Effector memory CD8-positive, alpha-beta T cell (primary cell): ENCODE data around the gene CORO7.

Experiments
- ATAC-seq: fragments of 150-1000 bp; cut with Tn5 transposase; replicated peaks from 2 replicates; pipeline ENCODE4 v1.10.0; 2021; ENCODE audit warnings: mild to moderate bottlenecking, moderate library complexity
- DNase-seq, 3 experiments: peaks; one replicate each; pipeline ENCODE4 v3.0.0; 2021
- H3K27ac Mint-ChIP-seq, 2 donors: one replicate each; pipeline ENCODE4 v1.8.0; 2022; ENCODE audit warnings: mild to moderate bottlenecking in 2 of 2, mixed read lengths in 2 of 2, moderate library complexity in 2 of 2
- H3K27me3 Mint-ChIP-seq, 2 donors: one replicate each; pipeline ENCODE4 v1.8.0; 2022; ENCODE audit warnings: mixed read lengths in 2 of 2
- H3K36me3 Mint-ChIP-seq: one replicate; pipeline ENCODE4 v1.8.0; 2022; ENCODE audit warnings: mild to moderate bottlenecking, moderate library complexity, mixed read lengths; ENCODE audit not compliant: insufficient read depth
- H3K4me1 Mint-ChIP-seq, 2 donors: one replicate each; pipeline ENCODE4 v1.8.0; 2022; ENCODE audit warnings: low read depth in 2 of 2, mixed read lengths in 2 of 2
- H3K4me3 Mint-ChIP-seq, 2 donors: one replicate each; pipeline ENCODE4 v1.8.0; 2022; ENCODE audit warnings: mild to moderate bottlenecking in 2 of 2, mixed read lengths in 2 of 2, moderate library complexity in 2 of 2
- H3K9me3 Mint-ChIP-seq, 2 donors: one replicate each; pipeline ENCODE4 v1.8.0; 2022; ENCODE audit warnings: mixed read lengths in 2 of 2

Gene CORO7

DNA sequence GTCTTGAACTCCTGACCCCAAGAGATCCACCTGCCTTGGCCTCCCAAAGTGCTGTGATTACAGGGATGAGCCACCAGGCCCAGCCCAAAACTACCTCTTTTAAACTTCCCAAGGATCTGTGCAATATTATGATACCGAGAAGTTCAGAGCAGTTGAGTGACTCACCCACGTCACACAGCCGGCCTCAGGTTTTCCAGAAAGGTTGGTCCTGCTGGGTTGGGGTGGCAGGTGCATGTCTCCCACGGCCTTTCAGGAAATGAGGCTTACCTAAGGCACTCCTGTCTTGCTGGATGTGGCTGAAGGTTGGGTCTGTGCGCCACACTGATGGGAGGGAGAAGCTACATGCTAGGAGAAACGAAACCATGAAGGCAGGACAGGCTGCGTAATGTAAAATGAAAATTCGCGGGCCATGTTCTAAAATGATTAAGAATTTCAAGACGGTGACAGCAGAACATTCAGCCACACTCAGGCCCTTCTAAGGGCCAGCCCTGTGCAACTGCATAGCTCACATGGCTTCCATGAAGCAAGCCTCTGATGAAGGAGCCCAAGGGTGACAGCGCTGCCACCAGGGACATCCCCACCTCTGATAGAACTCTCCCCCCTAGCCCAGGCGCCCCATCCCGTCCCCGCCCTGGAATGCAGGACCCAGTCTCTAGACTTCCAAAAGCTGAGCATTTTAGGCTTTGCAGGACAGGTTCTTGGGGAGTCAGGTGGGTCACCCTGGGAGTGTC, 107.1 kb downstream of the CORO7 start:
- Mint-ChIP-seq H3K36me3 (peaks cover 15% of the 10 kb centered on the region), H3K27me3 (peaks cover 5 to 6% of the 10 kb centered on the region in 2 donors), H3K4me3 (peak overlapping the region; percentile 92 to 95), H3K4me1 (peaks cover 17 to 18% of the 10 kb centered on the region in 2 donors), H3K27ac (peak overlapping the region in 1 of 2 donors; percentile 98), H3K9me3 (no peaks in the 10 kb centered on the region)
- DNase-seq (no peak), ATAC-seq (no peak)

- peaks cover 18% of the 10 kb centered on the region for H3K36me3 Mint-ChIP-seq
- peak; percentile 97 to 98 (median 97) for DNase-seq
- peak overlapping the region; percentile 98 to 99 for H3K27ac Mint-ChIP-seq
- H3K4me1 Mint-ChIP-seq: peaks cover 14 to 18% of the 10 kb centered on the region in 2 donors
- peak; percentile 88 for ATAC-seq
- no peaks in the 10 kb centered on the region for H3K27me3 Mint-ChIP-seq
- peak overlapping the region; percentile 92 to 95 for H3K4me3 Mint-ChIP-seq
- H3K9me3 Mint-ChIP-seq: no peaks in the 10 kb centered on the region
These were observed 109.0 kb downstream of the CORO7 start for GRCh38 chr16:4307215-4308037.

GRCh38 chr16:4306470-4307214, 109.8 kb downstream of the CORO7 start:
- Mint-ChIP-seq H3K4me1 (peaks cover 14 to 18% of the 10 kb centered on the region in 2 donors), H3K9me3 (no peaks in the 10 kb centered on the region), H3K36me3 (peaks cover 18% of the 10 kb centered on the region), H3K27me3 (no peaks in the 10 kb centered on the region), H3K27ac (peak overlapping the region; percentile 98 to 99), H3K4me3 (peak overlapping the region; percentile 92 to 95)
- ATAC-seq: peak; percentile 28
- DNase-seq: peak; percentile 50 to 63 (median 57)
